ENCODE data around the gene IDS.
"Not testable (repeated sequence)": the region's sequence is repeated elsewhere in the genome, so short reads cannot be mapped to it uniquely, and the experiment has no call there.

- TF ChIP-seq POLR2A, CTCF, EP300, POLR2AphosphoS5 (IDR thresholded peaks at IDR 0.05): not testable (repeated sequence)
Measured at GRCh38 chrX:149537474-149537873, 32.4 kb upstream of the IDS start.

All from sigmoid colon (tissue), 4 donors.